NCI-H2196 (cell line): ENCODE data around the gene HMCN2.
"Not testable (repeated sequence)": the region's sequence is repeated elsewhere in the genome, so short reads cannot be mapped to it uniquely, and the experiment has no call there.

Experiments
- DNase-seq: peaks from one replicate; lab custom pipeline; 2025; ENCODE audit not compliant: unreplicated experiment; lab: John Stamatoyannopoulos, UW

The HMCN2 gene

DNA sequence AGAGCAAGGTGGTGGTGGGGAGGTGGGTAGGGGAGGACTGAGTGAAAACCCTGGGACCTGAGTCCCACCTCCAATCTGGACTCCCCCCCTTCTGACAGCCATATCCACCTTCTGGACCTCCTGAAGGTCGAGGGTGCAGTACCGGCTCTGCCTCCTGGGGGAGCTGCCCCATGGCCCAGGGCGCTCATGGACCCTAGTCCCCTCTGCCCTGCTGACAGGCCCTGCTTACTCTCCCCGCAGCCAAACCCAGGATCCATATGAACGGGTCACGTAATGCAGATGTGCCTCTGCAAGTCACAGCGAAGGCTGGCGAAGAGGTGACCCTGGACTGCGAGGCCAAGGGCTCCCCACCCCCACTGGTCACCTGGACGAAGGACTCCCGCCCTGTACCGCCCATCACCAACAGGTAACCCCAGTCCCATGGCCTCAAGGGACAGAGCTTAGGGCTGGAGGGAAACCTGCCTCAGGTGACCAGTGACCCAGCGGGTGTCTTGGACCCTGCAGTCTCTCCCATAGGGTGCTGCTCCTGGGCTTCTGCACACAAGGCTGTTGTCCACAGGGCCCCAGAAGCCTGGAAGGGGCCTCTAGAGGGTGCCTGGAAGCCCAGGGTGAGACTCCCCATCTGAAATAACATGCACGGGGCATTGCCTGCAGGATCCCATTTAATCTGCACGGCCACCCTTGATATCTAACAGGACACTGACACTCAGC, 61.7 kb downstream of the HMCN2 start:
- no peak for DNase-seq

DNA sequence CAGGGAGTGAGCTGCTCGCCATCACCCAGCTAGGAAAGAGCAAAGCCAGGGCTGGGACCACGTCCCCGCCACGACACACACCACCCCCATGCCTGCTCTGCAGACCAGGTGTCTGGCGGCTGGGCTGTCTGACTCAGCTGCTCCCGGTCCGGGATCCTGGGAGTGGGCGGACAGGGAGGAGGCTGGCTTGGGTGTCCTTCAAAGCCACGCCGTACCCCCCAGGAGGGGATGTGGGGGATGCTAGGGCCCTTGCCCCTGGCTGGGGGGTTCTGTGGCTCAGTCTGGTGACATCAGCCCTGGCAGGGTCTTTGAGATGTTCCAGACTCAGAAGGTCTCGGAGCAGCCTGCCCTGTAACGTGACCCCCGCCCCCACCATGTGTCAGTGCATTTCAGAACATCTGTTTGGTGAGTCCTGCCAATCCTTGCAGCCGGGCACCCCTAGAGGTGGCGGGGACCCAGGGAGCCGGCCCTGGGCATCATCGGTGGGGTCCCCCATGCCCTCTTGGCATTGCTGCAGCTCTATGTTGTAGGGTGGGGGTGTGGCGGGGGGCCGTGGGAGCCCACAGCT, 62.3 kb downstream of the HMCN2 start:
- DNase-seq: no peak

DNA sequence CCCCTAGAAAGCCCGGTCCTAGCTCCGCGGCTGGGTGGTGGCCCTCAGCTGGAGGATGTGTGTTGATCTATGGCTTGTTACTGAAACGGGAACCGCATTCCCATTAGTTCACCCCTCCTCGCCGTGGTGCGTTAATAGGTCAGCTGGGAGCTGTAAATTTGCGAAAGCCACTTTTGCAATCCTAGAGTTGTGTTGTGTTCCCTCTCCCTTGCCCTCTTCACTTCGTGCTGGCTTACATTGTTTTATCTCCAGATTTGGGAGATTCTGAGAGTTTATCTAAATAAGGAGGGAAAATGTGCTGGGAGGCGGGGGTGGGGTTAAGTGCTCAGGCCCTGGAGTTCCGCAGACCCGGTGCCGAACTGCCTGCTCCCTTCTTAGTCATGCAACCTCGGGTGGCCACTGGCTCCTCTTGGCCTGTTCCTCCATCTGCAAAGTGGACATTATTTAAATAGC, 62.8 kb downstream of the HMCN2 start:
- DNase-seq: no peak

DNA sequence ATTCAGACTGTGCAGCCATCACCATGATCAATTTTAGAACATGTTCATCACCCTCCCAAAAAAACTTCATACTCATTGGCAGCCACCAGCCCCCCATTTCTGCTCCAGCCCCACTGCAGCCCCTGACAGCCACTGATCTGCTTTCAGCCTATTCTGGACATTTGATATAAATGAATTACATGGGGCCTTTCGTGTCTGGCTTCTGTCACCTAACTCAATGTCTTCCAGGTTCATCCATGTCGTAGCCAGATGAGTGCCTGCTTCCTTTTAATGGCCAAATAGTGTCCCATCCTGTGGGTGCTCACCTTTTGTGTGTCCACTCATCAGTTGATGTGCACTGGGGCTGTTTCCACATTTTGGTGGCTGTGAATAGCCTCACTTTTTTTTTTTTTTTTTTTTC, 63.5 kb downstream of the HMCN2 start:
- DNase-seq: no peak

DNA sequence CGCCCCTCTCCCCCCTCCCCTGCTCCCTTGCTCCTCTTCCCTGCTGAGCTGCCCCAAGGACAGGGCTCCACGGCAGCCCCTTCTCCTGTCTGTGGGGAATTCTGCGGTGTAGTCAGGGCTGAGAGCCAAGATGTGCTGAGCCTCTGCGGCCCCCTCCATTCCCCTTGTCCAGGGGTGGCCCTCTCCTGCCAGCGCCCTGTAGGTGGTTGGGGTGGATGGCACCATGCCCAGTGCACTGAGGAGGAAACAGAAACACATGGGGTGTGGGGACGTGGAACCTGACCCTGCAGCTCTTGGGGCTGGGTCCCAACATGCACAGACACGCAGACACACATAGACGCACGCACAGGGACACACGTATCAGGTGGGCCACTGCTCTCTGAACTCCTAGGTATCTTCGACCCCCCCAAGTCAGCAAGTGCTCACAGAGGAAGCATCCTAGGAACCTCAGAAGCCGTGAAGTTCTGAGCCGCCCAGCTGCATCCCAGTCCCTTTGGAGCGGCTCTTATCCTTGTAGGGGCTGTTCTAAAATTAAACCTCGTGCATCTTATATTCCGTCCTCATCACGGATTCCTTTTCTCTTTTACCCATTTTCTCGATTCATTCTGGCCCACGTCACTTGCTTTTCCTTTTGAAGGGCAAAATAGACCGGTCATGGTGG, 64.8 kb downstream of the HMCN2 start:
- DNase-seq: peak; percentile 37

DNA sequence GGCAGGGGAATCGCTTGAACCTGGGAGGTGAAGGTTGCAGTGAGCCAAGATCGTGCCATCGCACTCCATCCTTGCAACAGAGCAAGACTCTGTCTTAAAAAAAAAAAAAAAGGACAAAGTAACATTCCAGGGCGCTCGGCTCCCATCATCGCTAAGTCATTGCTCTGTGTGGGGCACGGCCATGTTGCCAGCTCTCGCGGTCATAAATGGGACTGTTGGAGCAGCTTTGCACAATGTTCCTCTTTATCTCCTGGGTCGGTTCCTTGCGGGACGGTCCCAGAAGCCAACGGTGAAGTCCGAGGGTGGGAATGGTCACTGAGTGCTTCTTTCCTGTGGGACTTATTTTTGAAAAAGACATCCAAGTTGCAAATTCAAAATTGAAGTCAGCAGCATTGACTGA, 65.5 kb downstream of the HMCN2 start:
- DNase-seq: no peak

DNA sequence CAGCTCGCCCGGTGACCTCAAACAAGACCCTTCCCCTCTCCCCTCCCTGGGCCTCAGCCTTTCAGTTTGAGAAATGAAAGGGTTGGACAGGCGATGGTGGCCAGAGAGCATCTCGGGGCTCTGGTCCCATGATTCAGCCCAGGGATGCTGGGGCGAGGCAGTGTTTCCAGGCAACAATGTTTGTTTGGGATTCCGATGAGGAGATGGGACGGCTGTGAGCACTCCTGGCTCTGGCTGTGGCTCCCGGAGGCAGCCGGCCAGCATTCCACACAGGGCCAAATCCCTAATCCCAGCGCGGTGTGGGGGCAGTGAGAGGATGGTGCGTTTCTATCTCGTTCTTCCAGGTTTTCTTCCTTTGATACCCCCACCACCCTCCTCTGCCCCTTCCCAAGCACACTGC, 66.0 kb downstream of the HMCN2 start:
- no peak for DNase-seq

DNA sequence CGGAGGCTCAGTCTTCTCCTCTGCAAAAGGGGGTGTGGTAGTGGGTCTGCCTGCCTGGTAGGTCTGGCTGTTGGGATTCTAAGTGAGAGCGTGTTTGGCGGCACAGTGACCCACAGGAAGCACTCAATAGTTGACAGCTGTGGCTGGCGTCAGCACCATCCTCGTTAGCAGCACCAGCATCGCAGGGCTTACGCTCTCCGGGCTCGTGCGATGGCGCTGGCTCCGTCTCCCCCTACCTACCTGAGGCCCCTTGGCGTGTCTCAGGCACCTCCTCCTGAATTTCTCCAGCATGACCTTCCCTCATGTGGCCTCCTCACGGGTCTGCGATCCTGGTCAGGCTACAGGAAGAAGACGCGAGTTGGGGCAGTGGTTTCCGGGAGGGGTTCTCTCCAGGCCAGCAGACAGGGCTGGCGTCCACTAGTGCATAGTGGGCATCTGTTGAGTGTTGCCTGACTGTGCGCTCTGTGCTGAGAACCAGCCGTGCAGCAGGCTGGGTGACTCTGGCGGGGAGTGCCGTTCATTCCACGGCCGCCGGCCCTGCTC, 66.9 kb downstream of the HMCN2 start:
- DNase-seq: no peak

DNA sequence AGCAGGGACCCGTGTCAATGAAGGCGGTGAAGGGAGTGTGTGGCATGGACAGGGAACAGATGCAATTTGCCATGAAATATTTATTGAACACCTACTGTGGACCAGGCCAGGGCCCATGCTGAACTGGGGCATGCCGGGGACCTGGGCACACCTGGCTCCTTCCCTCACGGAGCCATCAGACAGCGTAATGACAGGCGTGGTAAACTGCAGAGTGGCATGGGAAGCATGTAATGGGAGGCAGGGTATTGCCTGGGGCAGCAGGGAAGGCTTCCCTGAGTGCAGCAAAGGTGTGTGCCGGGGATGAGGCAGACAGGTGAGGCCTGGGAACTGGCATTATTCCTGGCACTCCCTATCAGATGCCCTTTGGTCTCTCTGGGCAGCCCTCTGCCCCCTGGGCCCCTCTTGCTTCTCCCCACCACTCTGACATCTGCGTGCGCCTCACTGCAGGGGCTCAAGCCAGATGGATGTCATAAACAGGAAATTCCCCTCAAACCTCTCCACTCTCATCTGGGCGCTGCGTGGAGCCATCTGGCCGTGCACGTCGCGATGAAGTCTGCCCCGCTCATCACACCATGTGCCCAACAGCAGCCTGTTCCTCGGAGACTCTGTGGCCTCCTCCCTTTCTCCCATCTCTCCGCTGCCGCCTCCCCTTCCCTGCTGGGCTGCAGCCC, 67.6 kb downstream of the HMCN2 start:
- no peak for DNase-seq

DNA sequence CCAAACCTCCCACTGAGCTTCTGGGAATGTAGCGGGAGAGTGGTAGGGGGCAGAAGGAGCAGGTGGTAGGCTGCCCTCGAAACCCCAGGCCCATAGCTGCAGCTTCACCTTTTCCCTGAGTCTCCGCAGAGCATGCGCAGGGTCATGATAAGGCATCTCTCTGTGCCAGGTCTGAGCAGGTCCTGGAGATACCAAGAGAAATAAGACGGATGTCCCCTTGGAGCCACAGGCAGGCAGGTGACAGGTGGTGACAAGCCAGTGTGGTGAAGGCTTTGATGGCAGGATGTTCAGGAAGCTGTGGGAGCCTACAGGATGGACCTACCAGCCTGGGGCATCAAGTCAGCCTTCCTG, 68.1 kb downstream of the HMCN2 start:
- DNase-seq: no peak

DNA sequence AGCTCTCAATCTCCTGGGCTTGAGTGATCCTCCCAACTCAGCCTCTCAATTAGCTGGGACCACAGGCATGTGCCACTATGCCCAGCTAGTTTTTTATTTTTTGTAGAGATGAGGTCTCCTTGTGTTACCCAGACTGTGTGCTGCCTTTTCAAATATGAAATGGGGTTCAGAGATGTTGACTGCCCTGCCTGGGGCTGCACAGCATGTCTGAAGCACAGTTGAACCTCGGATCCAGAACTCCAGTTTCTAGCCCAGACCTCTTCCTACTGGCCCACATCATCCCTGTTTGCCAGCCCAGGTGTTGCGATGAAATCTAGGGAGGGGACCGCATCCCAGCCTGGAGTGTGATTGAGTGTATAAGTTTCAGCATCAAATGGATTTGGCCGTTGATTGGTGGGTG, 69.4 kb downstream of the HMCN2 start:
- DNase-seq: no peak

DNA sequence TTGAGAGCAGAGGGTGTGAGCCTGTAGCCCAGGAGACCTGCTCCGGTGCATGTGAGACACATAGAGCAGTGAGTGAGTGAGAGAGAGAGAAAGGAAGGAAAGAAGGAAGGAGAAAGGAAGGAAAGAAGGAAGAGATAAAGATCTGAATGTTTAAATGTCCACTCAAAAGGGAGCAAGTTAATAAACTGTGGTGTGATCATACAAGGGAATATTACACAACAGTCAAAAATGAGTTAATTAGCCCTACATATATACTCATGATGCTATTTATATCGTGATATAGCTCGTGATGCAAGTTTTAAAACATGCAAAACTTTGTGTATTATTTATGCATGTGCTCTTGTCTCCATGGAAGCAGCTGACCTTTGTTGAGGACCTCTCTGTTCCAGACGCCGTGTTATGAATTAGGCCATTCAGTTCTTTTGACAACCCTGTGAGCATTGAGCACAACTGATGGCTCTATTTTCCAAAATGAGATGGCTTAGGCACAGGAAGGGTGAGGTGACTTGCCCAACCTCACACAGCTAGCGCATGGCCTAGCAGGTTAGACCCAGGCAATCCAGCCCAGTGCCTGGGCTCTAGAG, 70.6 kb downstream of the HMCN2 start:
- DNase-seq: no peak

DNA sequence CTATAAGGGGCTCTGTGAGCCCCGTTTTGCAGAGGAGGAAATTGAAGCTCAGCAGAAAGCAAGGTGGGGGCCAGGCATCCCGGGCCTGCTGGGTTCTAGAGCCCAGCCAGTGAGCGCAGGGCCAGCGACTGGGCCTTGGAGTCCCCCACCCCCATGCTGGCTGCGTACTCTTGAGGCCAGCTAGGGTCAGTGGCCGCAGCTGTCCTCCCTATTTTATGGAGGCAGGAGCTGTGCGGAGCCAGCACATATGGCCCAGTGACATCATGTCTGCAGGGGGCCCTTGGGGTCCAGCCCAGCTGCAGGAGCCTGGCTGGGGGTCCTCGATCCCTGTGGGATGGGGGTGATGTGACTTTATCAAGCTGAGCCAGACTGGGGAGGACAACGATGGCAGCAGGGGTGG, 71.3 kb downstream of the HMCN2 start:
- no peak for DNase-seq

DNA sequence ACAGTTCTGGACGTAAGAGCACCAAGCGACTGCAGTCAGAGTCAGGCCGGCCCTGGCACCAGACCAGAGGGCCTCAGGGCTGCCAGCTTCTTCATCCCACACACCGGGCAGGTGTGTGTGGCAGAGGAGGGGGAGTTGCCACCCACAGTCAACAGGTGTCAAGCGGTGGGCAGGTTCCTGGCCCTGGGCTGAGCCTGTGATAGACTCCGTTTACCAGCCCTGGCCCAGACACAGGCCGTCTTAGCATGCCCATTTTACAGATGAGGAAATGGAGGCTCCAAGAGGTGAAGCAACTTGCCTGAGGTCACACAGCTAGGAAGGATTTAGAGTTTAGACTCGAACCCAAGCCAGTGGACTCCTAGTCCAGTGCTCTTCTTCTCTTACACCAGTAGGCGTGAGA, 71.8 kb downstream of the HMCN2 start:
- DNase-seq: peak; percentile 23

DNA sequence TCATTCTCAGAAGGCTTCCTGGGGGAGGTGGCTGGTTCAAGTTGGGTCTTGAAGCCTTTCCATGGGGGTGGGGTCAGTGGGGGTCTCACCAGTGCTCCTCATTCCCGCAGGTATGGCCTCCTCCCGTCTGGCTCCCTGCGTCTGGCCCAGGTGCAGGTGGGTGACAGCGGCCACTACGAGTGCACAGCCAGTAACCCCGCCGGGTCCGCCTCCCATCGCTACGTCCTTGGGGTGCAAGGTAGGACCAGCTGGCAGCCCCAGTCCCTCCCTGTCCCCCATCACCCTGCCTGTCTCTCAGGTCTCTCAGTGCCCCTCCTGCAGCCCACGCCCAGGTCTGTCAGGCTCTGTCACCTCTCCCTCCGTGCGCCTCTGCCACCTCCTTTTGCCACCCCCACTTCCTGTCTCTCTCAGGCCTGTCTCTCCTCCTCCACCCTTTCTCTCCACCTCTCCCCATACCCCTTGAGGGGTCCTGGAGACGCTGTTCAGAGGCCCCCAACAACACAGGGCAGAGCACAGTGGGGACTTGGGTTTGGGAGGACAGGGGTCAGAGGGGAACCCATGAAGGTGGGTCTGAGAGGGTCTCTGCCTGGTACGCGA, 72.3 kb downstream of the HMCN2 start:
- no peak for DNase-seq

DNA sequence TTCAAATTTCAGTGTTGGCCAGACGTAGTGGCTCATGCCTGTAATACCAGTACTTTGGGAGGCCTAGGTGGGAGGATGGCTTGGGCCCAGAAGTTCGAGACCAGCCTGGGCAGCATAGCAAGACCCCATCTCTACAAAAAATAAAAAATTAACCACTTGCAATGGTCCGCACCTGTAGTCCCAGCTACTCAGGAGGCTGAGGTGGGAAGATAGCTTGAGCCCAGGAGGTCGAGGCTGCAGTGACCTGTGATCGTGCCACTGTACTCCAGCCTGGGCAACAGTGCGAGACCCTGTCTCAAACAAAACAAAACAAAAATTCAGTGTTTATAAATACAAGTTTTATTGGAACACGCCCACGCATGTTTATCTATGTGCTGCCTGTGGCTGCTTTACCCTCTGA, 73.3 kb downstream of the HMCN2 start:
- not testable (repeated sequence) for DNase-seq

DNA sequence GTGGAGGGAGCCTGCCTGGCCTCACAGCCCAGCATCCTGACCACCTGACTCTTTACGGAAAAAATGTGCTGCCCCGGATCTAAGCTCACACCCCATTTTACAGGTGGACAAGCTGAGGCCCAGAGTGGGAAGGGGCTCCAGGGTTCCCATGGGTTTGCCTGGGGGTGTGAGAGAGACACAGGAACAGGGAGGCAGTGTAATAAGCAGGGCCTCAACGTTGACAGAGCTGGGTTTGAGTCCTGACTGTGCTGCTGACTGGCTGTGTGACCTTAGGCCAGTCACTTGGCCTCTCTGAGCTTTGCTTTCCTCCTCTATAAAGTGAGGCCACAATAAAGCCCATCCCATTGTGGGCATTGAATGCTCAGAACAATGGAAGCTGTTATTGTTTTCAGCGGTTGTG, 73.7 kb downstream of the HMCN2 start:
- no peak for DNase-seq

DNA sequence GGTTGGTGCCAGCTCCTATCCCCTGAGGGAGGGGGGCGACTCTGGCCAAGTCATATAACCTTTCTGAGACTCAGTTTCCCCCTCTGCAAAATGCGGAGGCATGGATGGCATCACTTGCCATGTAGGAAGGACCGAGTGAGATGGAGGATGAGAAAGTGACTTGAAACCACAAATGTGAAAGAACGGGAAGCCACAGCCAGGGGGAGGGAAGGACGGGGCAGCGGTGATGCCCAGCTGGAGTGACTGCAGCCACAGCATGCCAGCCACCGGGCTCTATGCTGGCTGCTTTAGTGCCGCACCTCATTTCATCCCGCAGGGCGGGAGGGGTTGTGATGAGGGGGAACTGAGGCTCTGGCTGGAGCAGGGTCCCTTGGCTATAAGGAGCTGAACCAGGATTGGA, 74.5 kb downstream of the HMCN2 start:
- DNase-seq: no peak

DNA sequence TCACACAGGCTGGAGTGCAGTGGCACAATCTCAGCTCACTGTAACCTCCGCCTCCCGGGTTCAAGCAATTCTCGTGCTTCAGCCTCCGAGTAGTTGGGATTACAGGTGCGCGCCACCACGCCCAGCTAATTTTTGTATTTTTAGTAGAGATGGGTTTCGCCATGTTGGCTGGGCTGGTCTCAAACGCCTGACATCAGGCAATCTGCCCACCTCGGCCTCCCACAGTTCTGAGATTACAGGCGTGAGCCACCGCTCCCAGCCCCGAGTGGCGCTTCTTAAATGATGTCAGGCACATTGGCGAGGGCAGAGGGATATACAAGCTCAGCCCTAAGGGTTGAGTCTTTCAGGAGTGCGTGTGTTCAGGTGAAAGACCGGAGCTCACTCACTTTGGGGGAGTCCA, 75.0 kb downstream of the HMCN2 start:
- DNase-seq: not testable (repeated sequence)

DNA sequence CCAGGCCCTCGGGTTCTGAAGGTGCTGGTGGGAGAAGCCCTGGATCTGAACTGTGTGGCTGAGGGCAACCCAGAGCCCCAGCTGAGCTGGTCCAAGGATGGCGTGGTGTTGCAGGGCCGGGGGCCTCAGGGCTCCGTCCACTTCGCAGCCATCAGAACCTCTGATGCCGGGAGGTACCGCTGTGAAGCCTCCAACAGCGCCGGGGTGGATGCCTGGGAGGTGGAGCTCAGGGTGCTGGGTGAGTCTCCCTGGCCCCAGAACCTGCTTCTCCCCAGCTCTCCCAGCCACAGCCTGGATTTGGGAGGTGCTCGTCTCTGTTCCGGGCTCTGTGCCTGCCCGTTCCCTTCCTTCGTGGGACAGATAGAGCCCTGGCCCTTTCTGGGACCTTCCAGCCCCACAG, 75.6 kb downstream of the HMCN2 start:
- DNase-seq: no peak
